Measurements from ENCODE around the gene LSAMP. TPM values are rescaled to one million over a fixed set of nuclear protein-coding genes. Genes with fewer than 3 reads are reported as not detected.

The LSAMP gene
- total and polyA plus RNA-seq, 9 of the 15 experiments (the other 6 are each of a cell fraction or from before 2014, with no cell fraction given): 0.09 to 0.11 TPM; not detected in 7

GRCh38 chr3:116483135-116483534, 37.8 kb upstream of the LSAMP start:
- no peaks in the 10 kb centered on the region for H4K20me1 ChIP-seq (replicated peaks; ENCODE audit: control insufficient read depth, insufficient read depth, low read length)
- H3K27ac ChIP-seq (ENCODE audit: extremely low read depth, low read depth, low read length): no peak overlapping the region
- H2AFZ ChIP-seq (ENCODE audit: low read depth, low read length): no peak overlapping the region
- ATAC-seq (no peak), DNase-seq (ENCODE audit: extremely low read depth in 1 of 4, low spot score in 3 of 4) (no peak), FAIRE-seq (no peak)
- no peaks in the 10 kb centered on the region for H3K36me3 ChIP-seq (ENCODE audit: control insufficient read depth, insufficient read depth, low read length)
- ChIA-PET POLR2A (interaction anchor here (0.6 kb wide), 1 partner anchor 316 kb away, joined by 3 read pairs; no protein-coding TSS in a partner anchor), CTCF (ENCODE audit: low intra/inter-chr PET ratio) (no interaction called here)
- in situ Hi-C loops (cut with MboI): no loop called here
- no peaks in the 10 kb centered on the region for H3K9me3 ChIP-seq (replicated peaks; ENCODE audit: control insufficient read depth, insufficient read depth, low read depth, low read length)
- H3K4me1 ChIP-seq (replicated peaks in 1 of 2; ENCODE audit: control insufficient read depth in 2 of 2, insufficient read depth in 2 of 2, low read length in 2 of 2): no peaks in the 10 kb centered on the region
- no peak overlapping the region for H3K9ac ChIP-seq (ENCODE audit: insufficient read depth in 1 of 2, low read depth in 2 of 2, low read length in 2 of 2)
- no peak overlapping the region for H3K4me2 ChIP-seq (ENCODE audit: insufficient read depth, low read length)
- 0% methylated on average over 4 of the region's 4 CpGs for WGBS (ENCODE audit: insufficient coverage, low coverage, missing lambda C conversion rate)
- H3K79me2 ChIP-seq (ENCODE audit: control insufficient read depth, insufficient read depth, low read length): no peaks in the 10 kb centered on the region
- no peak for TF ChIP-seq CHCHD3 (CRISPR knock-in tag; IDR thresholded peaks at IDR 0.05)
- TF ChIP-seq PHF20 (IDR thresholded peaks at IDR 0.05; ENCODE audit: partially characterized antibody): no peak
- TF ChIP-seq ELF2 (CRISPR knock-in tag; IDR thresholded peaks at IDR 0.05): no peak
- no peak for TF ChIP-seq LCOR (CRISPR knock-in tag; IDR thresholded peaks at IDR 0.05)
- TF ChIP-seq ZNF444 (CRISPR knock-in tag; IDR thresholded peaks at IDR 0.05): no peak
- no peak for TF ChIP-seq RCOR1 (IDR thresholded peaks at IDR 0.05; ENCODE audit: borderline replicate concordance in 1 of 2, low read depth in 2 of 2, low read length in 2 of 2)
- TF ChIP-seq ZNF511 (CRISPR knock-in tag; IDR thresholded peaks at IDR 0.05): no peak
- H3K4me3 ChIP-seq: no peak overlapping the region
- intact Hi-C loops (cut with micrococcal nuclease): no loop called here
- no peaks in the 10 kb centered on the region for H3K9me1 ChIP-seq (ENCODE audit: control insufficient read depth, insufficient read depth, low read length)
- no peaks in the 10 kb centered on the region for H3K27me3 ChIP-seq (ENCODE audit: control insufficient read depth in 2 of 2, insufficient read depth in 2 of 2, low read length in 2 of 2)
- no TSS peak for BruUV-seq (replicated peaks)

DNA sequence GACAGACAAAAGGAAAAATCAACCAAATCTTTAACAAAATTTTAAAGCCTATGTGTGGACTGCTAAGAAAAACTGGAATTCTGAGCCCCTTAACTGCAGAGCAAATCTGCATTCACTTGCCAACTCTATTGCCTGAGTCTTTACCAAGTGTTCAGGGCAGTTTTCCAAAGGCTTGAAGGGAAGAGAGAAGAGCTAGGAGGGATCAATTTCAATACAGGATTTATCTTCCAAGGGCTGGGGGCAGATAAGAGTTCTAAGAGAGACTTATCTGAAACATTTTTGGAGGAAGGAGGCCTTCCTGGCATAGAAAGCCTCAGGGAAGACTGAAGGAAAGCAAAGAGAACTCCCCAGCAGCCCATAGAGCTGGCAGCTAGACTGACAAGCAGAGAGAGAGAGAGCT, 31.4 kb upstream of the LSAMP start:
- ChIA-PET CTCF (ENCODE audit: low intra/inter-chr PET ratio) (no interaction called here), POLR2A (no interaction called here)
- H3K9me3 ChIP-seq (replicated peaks; ENCODE audit: control insufficient read depth, insufficient read depth, low read depth, low read length): no peaks in the 10 kb centered on the region
- no TSS peak for BruUV-seq (replicated peaks)
- H3K4me2 ChIP-seq (ENCODE audit: insufficient read depth, low read length): no peak overlapping the region
- no peaks in the 10 kb centered on the region for H3K4me1 ChIP-seq (replicated peaks in 1 of 2; ENCODE audit: control insufficient read depth in 2 of 2, insufficient read depth in 2 of 2, low read length in 2 of 2)
- H3K4me3 ChIP-seq: no peak overlapping the region
- H3K36me3 ChIP-seq (ENCODE audit: control insufficient read depth, insufficient read depth, low read length): no peaks in the 10 kb centered on the region
- H3K9me1 ChIP-seq (ENCODE audit: control insufficient read depth, insufficient read depth, low read length): no peaks in the 10 kb centered on the region
- H3K9ac ChIP-seq (ENCODE audit: insufficient read depth in 1 of 2, low read depth in 2 of 2, low read length in 2 of 2): no peak overlapping the region
- intact Hi-C loops (cut with micrococcal nuclease) (no loop called here), in situ Hi-C loops (cut with MboI) (no loop called here)
- ATAC-seq: no peak
- no peak overlapping the region for H3K27ac ChIP-seq (ENCODE audit: extremely low read depth, low read depth, low read length)
- no peaks in the 10 kb centered on the region for H3K27me3 ChIP-seq (ENCODE audit: control insufficient read depth in 2 of 2, insufficient read depth in 2 of 2, low read length in 2 of 2)
- FAIRE-seq: no peak
- no peaks in the 10 kb centered on the region for H3K79me2 ChIP-seq (ENCODE audit: control insufficient read depth, insufficient read depth, low read length)
- no peaks in the 10 kb centered on the region for H4K20me1 ChIP-seq (replicated peaks; ENCODE audit: control insufficient read depth, insufficient read depth, low read length)
- DNase-seq (ENCODE audit: extremely low read depth in 1 of 4, low spot score in 3 of 4): no peak
- H2AFZ ChIP-seq (ENCODE audit: low read depth, low read length): no peak overlapping the region
- no peak for TF ChIP-seq CTCF (IDR thresholded peaks at IDR 0.05 in 2 of 3, conservative IDR thresholded peaks at IDR 0.05 in 1 of 3; ENCODE audit: insufficient read depth in 2 of 3, low read depth in 1 of 3, low read length in 3 of 3)
- TF ChIP-seq, protein P1, sequence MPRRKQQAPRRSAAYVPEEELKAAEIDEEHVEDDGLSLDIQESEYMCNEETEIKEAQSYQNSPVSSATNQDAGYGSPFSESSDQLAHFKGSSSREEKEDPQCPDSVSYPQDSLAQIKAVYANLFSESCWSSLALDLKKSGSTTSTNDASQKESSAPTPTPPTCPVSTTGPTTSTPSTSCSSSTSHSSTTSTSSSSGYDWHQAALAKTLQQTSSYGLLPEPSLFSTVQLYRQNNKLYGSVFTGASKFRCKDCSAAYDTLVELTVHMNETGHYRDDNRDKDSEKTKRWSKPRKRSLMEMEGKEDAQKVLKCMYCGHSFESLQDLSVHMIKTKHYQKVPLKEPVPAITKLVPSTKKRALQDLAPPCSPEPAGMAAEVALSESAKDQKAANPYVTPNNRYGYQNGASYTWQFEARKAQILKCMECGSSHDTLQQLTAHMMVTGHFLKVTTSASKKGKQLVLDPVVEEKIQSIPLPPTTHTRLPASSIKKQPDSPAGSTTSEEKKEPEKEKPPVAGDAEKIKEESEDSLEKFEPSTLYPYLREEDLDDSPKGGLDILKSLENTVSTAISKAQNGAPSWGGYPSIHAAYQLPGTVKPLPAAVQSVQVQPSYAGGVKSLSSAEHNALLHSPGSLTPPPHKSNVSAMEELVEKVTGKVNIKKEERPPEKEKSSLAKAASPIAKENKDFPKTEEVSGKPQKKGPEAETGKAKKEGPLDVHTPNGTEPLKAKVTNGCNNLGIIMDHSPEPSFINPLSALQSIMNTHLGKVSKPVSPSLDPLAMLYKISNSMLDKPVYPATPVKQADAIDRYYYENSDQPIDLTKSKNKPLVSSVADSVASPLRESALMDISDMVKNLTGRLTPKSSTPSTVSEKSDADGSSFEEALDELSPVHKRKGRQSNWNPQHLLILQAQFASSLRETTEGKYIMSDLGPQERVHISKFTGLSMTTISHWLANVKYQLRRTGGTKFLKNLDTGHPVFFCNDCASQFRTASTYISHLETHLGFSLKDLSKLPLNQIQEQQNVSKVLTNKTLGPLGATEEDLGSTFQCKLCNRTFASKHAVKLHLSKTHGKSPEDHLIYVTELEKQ (CRISPR knock-in tag; IDR thresholded peaks at IDR 0.05): no peak
- no peak for TF ChIP-seq MCM7 (IDR thresholded peaks at IDR 0.05)
- TF ChIP-seq ZNF764 (CRISPR knock-in tag; IDR thresholded peaks at IDR 0.05; ENCODE audit: low read depth): no peak
- TF ChIP-seq RCOR1 (IDR thresholded peaks at IDR 0.05; ENCODE audit: borderline replicate concordance in 1 of 2, low read depth in 2 of 2, low read length in 2 of 2): no peak
- TF ChIP-seq C11orf30 (IDR thresholded peaks at IDR 0.05; ENCODE audit: low read depth): no peak
